Right lobe of liver (tissue), 4 donors: ENCODE results near the gene KCTD2.
"Not testable (repeated sequence)": the region's sequence is repeated elsewhere in the genome, so short reads cannot be mapped to it uniquely, and the experiment has no call there.

Experiments used
- POLR2A ChIP-seq: fragments of 450-650 bp; IDR thresholded peaks from one replicate; pipeline ENCODE4 v1.6.1; 2017; ENCODE audit warnings: antibody characterized with exemption, mild to moderate bottlenecking
- TF ChIP-seq, protein P1 (sequence below), 4 donors: fragments of 200-600 bp in 3 of 4; fragments of 450-650 bp in 1 of 4; IDR thresholded peaks; one replicate each; pipeline versions ENCODE4 v1.5.1 to v1.8.0; 2016 to 2022; ENCODE audit warnings: antibody characterized with exemption in 4 of 4, mild to moderate bottlenecking in 2 of 4
- donor health status: DM: no; HTN: no; CAD: no.
- donor health status: DM: no; HTN: no; CAD: no.
- donor health status: DM: no; HTN: yes; CAD: no.

DNA sequence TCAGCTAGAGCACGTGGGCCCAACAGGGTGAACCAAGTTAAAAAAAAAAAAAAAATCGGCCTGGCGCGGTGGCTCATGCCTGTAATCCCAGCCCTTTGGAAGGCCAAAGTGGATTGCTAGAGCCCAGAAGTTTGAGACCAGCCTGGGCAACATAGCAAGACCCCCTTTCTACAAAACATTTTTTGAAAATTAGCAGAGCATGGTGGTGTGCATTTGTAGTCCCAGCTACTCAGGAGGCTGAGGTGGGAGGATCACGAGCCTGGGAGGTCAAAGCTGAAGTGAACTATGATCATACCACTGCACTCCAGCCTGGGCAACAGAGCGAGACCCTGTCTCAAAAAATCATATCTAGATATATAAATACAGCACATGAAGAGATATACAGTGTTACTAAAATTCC, 40.9 kb upstream of the KCTD2 start:
- TF ChIP-seq, protein P1, sequence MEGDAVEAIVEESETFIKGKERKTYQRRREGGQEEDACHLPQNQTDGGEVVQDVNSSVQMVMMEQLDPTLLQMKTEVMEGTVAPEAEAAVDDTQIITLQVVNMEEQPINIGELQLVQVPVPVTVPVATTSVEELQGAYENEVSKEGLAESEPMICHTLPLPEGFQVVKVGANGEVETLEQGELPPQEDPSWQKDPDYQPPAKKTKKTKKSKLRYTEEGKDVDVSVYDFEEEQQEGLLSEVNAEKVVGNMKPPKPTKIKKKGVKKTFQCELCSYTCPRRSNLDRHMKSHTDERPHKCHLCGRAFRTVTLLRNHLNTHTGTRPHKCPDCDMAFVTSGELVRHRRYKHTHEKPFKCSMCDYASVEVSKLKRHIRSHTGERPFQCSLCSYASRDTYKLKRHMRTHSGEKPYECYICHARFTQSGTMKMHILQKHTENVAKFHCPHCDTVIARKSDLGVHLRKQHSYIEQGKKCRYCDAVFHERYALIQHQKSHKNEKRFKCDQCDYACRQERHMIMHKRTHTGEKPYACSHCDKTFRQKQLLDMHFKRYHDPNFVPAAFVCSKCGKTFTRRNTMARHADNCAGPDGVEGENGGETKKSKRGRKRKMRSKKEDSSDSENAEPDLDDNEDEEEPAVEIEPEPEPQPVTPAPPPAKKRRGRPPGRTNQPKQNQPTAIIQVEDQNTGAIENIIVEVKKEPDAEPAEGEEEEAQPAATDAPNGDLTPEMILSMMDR (IDR thresholded peaks at IDR 0.05), result not testable (repeated sequence)
- TF ChIP-seq POLR2A, result not testable (repeated sequence)
